HG02943 (cell line): ENCODE data around the gene FNTB.
"Not testable (repeated sequence)": the region's sequence is repeated elsewhere in the genome, so short reads cannot be mapped to it uniquely, and the experiment has no call there.

Experiments
- ATAC-seq: cut with Tn5 transposase; IDR thresholded peaks from one replicate; pipeline ENCODE4 v1.9.1; 2021; ENCODE audit warnings: mild to moderate bottlenecking, low read depth, moderate library complexity; ENCODE audit not compliant: unreplicated experiment

Gene FNTB

DNA sequence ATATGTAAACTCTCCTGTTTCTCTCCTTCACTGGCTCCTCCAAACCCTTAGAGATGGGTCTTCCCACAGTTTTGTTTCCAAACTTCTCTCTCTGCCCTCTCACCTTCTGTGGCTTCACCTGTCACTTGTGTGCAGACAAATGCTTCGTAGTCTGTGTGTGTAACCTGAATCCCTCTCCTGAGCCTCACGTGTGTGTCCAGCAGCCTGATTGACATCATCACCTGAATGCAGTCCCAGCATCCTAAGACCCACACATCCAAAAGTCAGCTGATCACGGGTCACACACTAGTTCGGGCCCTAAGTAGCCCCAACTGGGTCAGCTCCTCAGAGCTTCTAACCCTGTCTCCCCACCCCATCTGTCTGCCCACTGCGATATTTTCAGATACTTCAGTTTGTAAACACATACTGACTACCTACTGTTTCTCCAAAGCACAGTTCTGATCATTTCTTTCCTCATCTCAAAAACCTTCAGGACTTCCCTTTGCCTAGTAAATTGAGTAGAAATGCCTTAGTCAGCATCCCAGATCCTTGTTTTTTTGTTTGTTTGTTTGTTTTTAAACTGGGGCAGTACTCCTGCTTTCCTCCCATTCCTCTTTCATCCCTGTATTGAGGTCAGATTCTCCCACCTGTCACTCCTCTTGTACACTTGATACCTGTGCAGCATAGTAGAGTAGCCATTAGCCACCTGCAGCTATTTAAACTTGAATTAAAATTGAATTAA is 23.7 kb downstream of the FNTB start:
- ATAC-seq: no peak

DNA sequence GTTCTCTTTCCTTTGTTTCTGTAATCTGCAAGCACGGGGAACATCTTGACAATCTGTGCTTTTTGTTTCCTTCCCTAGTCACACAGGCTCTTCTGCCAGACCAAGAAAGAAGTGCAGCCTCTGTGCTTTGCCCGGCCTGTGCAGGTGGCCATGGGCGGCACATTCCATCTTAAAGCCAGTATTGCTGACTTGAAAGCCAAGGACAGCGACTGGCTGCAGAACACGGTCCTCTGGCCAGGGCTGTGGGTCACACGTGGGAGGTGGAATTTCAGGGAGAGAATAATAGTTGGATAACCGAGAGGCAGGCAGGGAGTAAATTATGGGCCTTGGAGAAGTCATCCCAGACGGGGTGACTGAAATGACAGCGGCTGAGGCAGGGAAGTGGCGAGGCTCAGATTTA is 24.8 kb downstream of the FNTB start:
- no peak for ATAC-seq

DNA sequence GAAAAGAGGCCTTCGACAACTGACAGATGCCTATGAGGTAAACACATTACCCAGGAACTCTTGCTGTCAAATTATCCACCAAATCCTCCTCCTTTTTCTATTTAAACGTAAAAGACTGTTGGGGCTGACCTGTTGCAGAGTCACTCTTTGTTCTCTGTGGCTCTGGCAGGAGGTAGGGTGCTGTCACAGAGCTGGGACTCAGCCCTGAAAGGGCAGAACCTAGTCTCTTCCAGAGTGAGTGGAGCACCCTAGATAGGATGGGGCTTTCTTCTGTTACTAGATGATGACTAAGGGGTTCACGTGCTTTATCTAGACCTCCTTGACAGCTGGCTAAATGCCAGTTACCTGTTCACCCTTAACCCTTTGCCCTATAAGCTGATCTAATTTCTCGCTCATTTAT is 25.7 kb downstream of the FNTB start:
- ATAC-seq: no peak

DNA sequence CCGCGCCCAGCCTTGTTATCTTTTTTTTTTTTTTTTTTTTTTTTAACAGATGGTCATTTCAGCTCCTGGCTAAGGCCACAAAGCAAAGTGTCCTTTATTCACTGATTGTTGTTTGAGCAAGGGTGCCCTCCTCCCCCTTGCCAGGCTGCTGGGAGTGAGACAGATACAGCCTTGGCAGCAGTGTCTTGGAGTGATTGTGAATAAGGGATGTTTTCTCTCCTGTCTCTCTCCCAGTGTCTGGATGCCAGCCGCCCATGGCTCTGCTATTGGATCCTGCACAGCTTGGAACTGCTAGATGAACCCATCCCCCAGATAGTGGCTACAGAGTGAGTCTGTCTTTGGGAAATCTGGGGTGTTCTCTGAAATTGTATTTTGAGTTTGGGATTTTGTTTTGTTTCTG is 28.7 kb downstream of the FNTB start:
- ATAC-seq: no peak

DNA sequence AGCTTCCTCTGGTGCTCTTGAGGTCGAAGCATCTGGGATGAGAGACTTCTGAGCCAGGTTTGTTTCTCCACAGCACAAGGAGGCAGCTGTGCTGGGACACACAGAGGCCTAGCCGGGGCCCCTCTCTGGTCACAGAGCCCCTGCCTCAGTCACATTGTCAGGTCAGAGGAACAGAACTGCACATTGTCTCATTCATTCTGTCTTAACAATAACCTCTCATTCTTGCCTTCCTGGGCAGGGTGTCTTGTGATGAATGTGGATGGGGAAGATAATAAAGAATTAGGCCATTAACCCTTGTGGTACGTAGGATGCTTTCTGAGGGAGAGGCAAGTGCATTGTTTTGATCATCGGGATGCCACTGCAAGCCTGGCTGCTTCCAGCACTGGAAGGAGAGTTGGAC is 29.8 kb downstream of the FNTB start:
- no peak for ATAC-seq

DNA sequence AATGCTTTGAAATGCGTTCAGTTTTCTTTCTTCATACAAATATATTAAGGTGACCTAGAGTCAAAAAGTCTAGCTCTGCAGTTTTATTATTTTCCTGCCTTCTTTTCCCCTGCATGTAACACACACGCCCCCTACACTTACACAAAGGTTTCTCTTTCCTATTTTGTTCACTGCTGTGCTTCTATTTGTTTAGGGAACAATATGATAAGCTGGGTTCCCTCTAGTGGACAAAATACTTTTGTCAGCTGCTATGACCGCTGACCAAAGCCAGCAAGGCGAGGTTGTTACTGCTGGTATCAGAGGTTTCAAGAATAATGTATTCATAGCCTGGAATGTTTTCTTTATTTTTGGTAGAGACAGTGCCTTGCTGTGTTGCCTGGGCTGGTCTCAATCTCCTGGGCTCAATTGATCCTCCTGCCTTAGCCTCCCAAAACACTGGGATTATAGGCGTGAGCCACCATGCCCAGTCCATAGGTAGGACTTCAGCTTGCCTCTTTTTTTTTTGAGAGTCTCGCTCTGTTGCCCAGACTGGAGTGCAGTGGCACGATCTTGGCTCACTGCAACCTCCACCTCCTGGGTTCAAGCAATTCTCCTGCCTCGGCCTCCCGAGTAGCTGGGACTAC is 33.4 kb downstream of the FNTB start:
- ATAC-seq: no peak

DNA sequence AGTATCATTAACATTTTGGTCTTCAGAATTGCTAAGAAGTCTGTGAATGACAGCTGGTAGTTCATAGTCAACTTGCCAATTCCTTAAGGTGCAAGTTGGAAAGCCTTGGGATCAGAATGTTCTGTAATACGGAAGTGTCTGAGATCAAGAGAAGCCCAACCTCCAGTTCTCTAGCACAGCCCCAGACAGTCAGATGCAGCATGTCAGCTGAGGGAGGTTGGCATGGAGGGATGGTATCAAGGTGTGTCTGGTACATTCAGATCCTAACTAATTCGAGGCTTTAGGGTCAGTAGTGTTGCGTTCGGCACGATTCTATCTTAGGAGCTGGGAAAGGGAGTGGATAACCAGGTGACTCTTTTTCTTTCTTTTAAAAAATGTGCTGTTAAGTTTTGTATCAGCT is 38.3 kb downstream of the FNTB start:
- no peak for ATAC-seq

DNA sequence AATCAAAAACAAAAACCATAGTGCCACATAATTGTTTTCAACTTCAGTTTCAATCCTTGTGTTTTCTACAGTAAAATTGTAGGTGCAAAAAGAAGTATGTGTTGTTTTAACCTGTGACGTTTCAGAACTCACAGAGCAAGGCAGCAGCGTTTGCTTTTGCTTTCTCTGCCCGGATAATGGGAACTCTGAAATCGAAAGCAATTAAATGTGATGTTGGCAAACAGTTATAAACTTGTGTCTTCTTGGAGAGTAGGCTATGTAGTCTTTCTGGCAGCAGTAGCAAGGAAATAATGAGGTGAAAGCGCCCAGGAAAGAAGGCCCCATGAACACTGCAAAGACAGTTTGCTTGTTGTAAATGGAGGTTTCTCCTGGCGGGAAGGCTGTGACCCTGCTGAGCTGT is 39.1 kb downstream of the FNTB start:
- ATAC-seq: no peak

DNA sequence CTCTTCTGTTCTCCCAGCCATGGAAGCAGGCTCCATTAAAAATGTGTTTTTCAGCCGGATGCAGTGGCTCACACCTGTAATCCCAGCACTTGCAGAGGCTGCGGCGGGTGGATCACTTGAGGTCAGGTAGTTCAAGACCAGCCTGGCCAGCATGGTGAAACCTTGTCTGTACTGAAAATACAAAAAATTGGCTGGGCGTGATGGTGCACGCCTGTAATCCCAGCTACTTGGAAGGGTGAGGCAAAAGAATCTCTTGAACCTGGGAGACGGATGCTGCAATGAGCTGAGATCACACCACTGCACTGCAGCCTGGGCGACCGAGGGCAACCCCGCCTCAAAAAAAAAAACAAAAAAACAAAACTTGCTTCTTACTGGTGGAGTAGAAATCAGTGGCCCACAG is 39.8 kb downstream of the FNTB start:
- ATAC-seq: no peak

DNA sequence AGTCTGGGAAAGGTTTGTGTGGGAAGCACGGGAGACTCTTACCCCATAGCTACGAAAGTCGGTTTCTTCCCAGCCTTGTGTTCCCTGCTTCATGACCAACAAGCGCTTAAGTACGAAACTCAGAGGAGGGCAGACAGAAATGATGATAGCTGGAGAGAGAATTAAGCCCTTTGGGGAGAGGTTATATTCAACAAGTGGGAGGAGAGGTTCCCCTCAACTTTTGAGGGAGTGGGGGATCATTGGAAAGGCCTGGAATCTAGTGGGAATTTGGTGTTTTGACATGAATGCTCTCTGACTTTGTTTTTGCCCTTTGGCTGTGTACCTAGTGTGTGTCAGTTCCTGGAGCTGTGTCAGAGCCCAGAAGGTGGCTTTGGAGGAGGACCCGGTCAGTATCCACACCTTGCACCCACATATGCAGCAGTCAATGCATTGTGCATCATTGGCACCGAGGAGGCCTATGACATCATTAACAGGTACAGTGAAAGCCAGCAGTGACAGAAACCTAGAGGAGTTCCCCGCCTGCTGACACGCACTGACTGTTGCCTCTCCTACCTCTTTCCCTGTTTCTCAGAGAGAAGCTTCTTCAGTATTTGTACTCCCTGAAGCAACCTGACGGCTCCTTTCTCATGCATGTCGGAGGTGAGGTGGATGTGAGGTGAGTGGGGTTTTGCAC is 40.6 kb downstream of the FNTB start:
- ATAC-seq: no peak

DNA sequence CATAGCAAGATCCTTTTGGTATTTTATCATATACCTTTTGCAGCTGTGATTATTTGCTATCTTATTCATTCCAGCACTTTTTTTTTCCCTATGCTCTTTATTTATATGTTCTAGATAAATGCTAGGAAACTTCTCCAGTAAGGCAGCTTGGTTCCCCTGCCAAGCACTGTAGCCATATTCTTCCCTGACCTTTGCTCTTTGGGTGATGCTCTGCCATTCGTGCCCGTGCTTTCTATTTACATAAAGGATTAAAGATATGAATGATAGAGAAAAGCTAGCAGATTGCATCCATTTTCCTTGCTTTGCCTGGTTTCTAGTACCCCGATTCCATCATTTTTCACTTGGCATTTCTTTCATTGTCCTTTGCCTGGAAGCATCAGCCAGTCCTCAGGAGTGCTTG is 42.2 kb downstream of the FNTB start:
- ATAC-seq: no peak

DNA sequence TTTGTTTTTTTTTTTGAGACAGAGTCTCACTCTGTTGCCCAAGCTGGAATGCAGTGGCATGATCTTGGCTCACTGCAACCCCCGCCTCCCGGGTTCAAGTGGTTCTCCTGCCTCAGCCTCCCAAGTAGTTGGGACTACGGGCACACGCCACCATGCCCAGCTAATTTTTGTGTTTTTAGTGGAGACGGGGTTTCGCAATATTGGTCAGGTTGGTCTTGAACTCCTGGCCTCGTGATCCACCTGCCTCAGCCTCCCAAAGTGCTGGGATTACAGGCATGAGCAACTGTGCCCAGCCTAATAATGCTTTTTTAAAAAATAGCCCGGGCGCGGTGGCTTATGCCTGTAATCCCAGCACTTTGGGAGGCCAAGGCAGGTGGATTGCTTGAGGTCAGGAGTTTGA is 44.6 kb downstream of the FNTB start:
- ATAC-seq: not testable (repeated sequence)

DNA sequence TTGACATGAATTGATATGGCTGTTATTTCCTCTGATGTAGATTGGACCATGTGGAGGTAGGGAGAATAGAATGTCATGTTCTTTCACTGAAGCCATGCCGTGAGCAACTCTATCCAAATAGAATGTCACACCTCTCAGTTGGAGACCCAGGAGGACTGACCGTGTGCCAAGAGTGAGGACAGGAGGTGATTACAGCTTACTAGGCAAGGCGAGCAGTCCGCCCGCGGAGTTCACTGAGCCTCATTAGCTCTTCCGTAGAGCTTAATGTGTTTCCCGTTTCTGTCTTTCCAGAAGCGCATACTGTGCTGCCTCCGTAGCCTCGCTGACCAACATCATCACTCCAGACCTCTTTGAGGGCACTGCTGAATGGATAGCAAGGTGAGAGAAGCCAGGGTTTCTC is 45.6 kb downstream of the FNTB start:
- ATAC-seq: no peak

DNA sequence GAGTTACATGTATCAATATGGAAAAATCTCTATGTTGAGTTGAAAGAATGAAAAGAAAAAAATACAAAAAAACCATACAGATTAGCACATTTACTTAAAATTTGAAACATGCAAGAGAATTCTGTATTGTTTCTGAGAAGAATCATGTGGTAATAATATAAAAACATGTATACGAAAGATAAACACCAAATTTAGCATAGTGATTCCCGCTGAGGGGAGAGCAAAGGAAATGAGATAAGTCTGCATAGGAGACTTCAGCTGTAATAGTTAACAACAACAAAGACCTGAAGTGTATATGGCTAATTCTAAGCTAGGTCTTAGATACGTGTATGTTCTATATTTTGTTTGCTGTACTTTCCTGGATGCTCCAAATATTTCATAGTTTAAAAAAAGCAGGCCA is 46.5 kb downstream of the FNTB start:
- no peak for ATAC-seq

DNA sequence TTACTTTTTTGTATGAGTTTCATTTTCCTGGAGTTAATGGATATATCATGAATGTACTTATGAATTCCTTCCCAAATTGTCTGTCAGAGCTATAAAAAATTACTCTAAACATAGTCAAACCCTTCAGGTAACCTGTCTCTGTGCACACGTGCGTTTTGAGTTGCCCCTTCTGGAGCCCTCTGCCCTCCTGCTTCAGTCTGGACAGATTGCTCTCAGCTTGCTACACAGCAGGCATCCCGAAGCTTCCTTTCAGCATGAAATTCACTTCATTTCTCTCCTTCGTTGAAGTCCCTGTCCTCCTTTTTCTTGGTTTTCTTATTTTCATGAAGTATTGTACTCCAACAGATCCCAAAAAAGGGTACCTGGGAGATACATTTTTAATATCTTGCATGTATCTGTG is 47.3 kb downstream of the FNTB start:
- no peak for ATAC-seq

DNA sequence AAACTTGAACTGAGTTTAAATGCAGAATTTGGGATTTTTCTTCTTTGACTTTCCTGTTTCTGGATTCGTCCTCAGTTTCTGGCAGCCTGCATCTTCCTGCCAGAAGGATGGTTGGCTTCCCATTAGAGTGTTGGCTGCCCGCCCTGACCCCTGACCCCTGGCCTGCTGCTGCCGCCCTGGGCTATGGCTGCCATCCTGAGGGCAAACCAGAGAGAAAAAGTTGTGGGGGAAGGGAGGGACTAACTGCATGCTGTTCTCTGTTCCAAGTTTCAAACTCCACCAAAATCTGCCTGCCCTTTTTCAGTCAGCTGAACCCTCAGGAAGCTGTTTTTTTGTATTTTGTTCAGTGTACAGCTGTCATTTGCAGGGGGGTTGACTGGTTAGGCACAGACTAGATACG is 48.4 kb downstream of the FNTB start:
- no peak for ATAC-seq

DNA sequence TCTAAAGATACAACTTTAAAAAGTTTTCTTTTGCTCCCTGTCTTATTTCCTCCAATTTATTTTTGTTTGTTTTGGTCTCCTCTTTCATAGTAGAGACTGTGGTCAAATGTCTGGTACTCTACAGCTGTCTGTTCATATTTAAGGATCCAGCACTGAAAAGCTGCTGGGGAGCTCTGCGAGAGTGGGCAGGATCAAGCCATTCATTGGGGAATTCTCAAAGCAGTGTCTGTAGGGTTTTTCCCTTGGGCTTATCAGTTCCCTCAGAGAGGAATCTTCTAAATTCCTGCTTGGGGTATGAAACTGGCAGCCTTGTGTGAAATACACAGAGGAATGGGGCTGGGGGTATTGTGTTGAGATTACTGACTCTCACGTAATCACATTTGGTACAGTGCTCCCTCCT is 52.3 kb downstream of the FNTB start:
- no peak for ATAC-seq

DNA sequence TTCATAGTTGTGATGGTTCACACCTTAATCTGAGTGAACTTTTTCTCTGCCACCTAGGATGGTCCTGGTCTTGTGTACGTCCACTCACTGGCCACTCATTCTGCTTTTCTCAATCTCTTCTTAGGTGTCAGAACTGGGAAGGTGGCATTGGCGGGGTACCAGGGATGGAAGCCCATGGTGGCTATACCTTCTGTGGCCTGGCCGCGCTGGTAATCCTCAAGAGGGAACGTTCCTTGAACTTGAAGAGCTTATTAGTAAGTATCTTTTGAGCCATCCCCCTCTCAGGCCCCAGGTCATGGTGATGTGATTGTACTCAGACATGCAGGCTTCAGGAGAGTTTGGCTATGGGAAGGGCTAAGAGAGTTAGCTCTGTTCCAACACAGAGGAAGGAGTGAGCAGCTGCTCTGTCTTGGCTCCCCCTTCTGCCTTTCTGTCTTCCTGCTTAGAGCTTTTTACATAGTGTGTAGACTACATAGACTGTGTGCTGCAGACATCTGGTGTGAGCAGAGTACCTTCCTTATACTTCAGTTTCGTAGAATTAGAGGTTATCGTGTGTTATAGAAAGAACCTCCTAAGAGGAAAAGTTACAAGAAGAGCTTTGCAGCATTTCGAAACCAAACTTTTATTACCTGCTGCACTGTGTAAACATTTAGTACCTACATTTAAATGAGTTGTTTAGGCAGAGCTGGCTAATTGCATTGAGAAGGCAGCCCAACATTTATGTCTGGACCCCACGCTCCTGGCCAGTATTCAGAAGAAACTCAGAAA is 54.2 kb downstream of the FNTB start:
- ATAC-seq: no peak

DNA sequence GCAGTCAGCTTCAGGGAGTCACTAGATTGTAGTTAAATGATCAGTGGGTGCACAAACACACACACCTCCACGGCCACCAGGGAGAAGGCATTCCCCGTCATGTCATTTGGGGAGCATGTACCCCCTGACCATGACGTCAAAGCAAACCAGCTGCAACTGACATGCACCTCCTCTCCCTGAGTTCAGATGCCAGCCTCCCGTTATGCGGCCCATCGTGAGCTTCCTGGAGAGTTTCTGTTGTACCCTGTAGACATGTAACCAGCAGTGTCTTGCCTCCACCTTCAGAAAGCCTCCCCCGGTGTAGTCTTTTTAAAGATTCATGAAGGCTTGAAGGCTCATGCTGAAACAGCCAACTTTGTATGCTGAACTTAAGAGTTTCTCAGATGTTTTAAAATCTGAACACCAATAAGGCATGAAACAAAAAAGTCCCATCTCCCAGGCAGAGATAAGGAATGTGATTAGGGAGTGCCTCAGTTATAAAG is 54.8 kb downstream of the FNTB start:
- no peak for ATAC-seq

DNA sequence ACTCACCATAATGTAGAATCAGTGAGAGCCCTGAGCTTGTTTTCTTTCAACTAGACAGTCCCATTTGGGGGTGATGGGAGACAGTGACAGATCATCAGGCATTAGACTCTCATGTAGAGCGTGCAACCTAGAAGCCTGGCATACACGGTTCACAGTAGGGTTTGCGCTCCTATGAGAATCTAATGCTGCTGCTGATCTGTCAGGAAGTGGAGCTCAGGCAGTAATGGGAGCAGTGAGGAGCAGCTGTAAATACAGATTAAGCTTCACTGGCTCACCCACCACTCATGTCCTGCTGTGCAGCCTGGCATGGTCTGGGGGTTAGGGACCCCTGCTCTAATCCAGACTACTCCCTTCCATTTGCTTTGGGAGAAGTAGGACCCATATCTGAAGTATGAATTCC is 55.6 kb downstream of the FNTB start:
- no peak for ATAC-seq

DNA sequence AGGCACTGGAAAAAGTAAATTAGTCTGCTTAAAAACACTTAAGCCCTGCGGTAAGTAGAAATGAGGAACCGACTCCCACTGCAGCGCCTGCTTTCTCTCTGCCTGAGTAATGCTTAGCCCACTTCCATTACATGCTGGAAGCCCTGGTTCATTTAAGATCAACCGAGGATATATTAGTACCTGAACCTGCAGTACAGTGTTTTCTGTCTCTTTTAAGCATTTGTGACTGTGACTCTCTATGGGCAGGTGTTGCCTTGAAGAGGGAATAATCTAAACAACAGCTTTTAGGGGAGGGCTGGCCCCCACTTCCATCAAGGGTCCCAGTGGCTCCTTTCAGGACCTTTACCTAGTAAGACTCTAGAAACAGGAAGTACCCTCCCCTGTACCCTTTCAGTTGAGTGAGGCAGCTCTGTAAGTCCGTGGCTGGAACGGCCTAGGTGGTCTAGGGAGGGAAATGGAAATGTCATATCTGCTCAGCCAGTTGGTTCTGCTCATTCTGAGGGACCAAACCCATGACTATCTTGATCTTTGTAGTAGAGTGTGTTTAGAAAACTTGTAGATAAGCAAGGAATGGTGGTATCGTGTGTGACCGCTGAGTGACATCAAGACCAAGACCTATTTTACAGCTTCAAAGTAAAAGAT is 56.2 kb downstream of the FNTB start:
- ATAC-seq: no peak
